HAP-1 (cell line): Measurements from ENCODE around the gene SIK3.

Experiments used
- DNase-seq, 2 experiments: peaks; one replicate each; pipeline ENCODE4 v3.0.0-alpha.2; 2016 to 2020; ENCODE audit warnings: low spot score in 2 of 2
- H3K27me3 ChIP-seq: fragments of 250-450 bp; sonication (Bioruptor Pico); 2 replicates; pipeline ENCODE4 v1.5.1; 2020; ENCODE audit warnings: low read depth, mild to moderate bottlenecking, moderate library complexity
- H3K36me3 ChIP-seq: fragments of 250-450 bp; sonication (Bioruptor Pico); replicated peaks from 2 replicates; pipeline ENCODE4 v1.5.1; 2020; ENCODE audit warnings: mild to moderate bottlenecking
- H3K4me1 ChIP-seq: fragments of 250-450 bp; sonication (Bioruptor Pico); 2 replicates; pipeline ENCODE4 v1.5.1; 2020; ENCODE audit warnings: mild to moderate bottlenecking
- H3K4me3 ChIP-seq: fragments of 250-450 bp; sonication (Bioruptor Pico); 2 replicates; pipeline ENCODE4 v1.5.1; 2020; ENCODE audit warnings: mild to moderate bottlenecking, moderate library complexity
- H3K9me3 ChIP-seq: fragments of 250-450 bp; sonication (Bioruptor Pico); 2 replicates; pipeline ENCODE4 v1.5.1; 2020; ENCODE audit warnings: mild to moderate bottlenecking, moderate library complexity
- in situ Hi-C: fragments of 300-500 bp; cut with MboI; formaldehyde crosslinking; loops from 3 replicates; pipeline ENCODE4 v1.14.3; 2020; ENCODE audit warnings: low sequenced_read_pairs, inconsistent platforms, mixed read lengths

The SIK3 gene

GRCh38 chr11:116891746-116892145, 206.5 kb downstream of the SIK3 start:
- no peak for DNase-seq
- Histone ChIP-seq H3K4me3 (no peak overlapping the region), H3K27me3 (no peaks in the 10 kb centered on the region), H3K4me1 (no peaks in the 10 kb centered on the region), H3K36me3 (peaks cover 3% of the 10 kb centered on the region), H3K9me3 (no peaks in the 10 kb centered on the region)
- in situ Hi-C loops, result no loop called here

- in situ Hi-C loops, result no loop called here
- no peak for DNase-seq
- Histone ChIP-seq H3K9me3 (no peaks in the 10 kb centered on the region), H3K36me3 (peaks cover 3% of the 10 kb centered on the region), H3K4me1 (no peaks in the 10 kb centered on the region), H3K27me3 (no peaks in the 10 kb centered on the region), H3K4me3 (no peak overlapping the region)
These were observed 207.6 kb downstream of the SIK3 start for GRCh38 chr11:116890607-116891006.

- Histone ChIP-seq H3K9me3 (no peaks in the 10 kb centered on the region), H3K4me3 (no peak overlapping the region)
- in situ Hi-C loops, result no loop called here
These were observed 208.0 kb downstream of the SIK3 start for GRCh38 chr11:116890193-116890592.

GRCh38 chr11:116888884-116889549, 209.2 kb downstream of the SIK3 start:
- no peak overlapping the region for H3K4me3 ChIP-seq
- no peaks in the 10 kb centered on the region for H3K4me1 ChIP-seq
- no peak for DNase-seq
- H3K27me3 ChIP-seq, result no peaks in the 10 kb centered on the region
- H3K9me3 ChIP-seq, result no peaks in the 10 kb centered on the region
- no peaks in the 10 kb centered on the region for H3K36me3 ChIP-seq
- in situ Hi-C loops, result no loop called here

More at GRCh38 chr11:116890193-116890592, 208.0 kb downstream of the SIK3 start:
- Histone ChIP-seq H3K27me3 (no peaks in the 10 kb centered on the region), H3K36me3 (no peaks in the 10 kb centered on the region; the same call in 1 of the 2 replicates), H3K4me1 (no peaks in the 10 kb centered on the region)
- no peak for DNase-seq

- DNase-seq, result no peak
- in situ Hi-C loops, result no loop called here
These were observed 210.2 kb downstream of the SIK3 start for GRCh38 chr11:116888024-116888423.

GRCh38 chr11:116885951-116886655, 212.1 kb downstream of the SIK3 start:
- Histone ChIP-seq H3K9me3 (no peaks in the 10 kb centered on the region), H3K4me3 (no peak overlapping the region), H3K27me3 (no peaks in the 10 kb centered on the region), H3K36me3 (no peaks in the 10 kb centered on the region), H3K4me1 (no peaks in the 10 kb centered on the region)
- in situ Hi-C loops, result no loop called here
- DNase-seq, result no peak

More at GRCh38 chr11:116888024-116888423, 210.2 kb downstream of the SIK3 start:
- no peaks in the 10 kb centered on the region for H3K27me3 ChIP-seq
- no peaks in the 10 kb centered on the region for H3K9me3 ChIP-seq
- H3K4me1 ChIP-seq, result no peaks in the 10 kb centered on the region
- no peak overlapping the region for H3K4me3 ChIP-seq
- no peaks in the 10 kb centered on the region for H3K36me3 ChIP-seq

GRCh38 chr11:116882386-116882785, 215.8 kb downstream of the SIK3 start:
- Histone ChIP-seq H3K27me3 (no peaks in the 10 kb centered on the region), H3K4me1 (no peaks in the 10 kb centered on the region), H3K9me3 (no peaks in the 10 kb centered on the region), H3K4me3 (no peak overlapping the region), H3K36me3 (no peaks in the 10 kb centered on the region)
- no peak for DNase-seq
- in situ Hi-C loops, result no loop called here

- H3K36me3 ChIP-seq, result no peaks in the 10 kb centered on the region
- in situ Hi-C loops, result no loop called here
These were observed 217.1 kb downstream of the SIK3 start for GRCh38 chr11:116881143-116881542.

GRCh38 chr11:116879800-116880625, 218.2 kb downstream of the SIK3 start:
- H3K9me3 ChIP-seq, result no peaks in the 10 kb centered on the region
- peak; percentile 20 to 70 for DNase-seq
- in situ Hi-C loops, result loop anchor here (5.0 to 10.0 kb wide), 2 partner anchors 222 to 345 kb away; no protein-coding TSS in a partner anchor
- no peaks in the 10 kb centered on the region for H3K4me1 ChIP-seq
- no peaks in the 10 kb centered on the region for H3K27me3 ChIP-seq
- H3K36me3 ChIP-seq, result no peaks in the 10 kb centered on the region
- H3K4me3 ChIP-seq, result no peak overlapping the region

More at GRCh38 chr11:116881143-116881542, 217.1 kb downstream of the SIK3 start:
- Histone ChIP-seq H3K9me3 (no peaks in the 10 kb centered on the region), H3K4me1 (no peaks in the 10 kb centered on the region), H3K4me3 (no peak overlapping the region), H3K27me3 (no peaks in the 10 kb centered on the region)
- no peak for DNase-seq

GRCh38 chr11:116876656-116877055, 221.6 kb downstream of the SIK3 start:
- Histone ChIP-seq H3K9me3 (no peaks in the 10 kb centered on the region), H3K4me3 (no peak overlapping the region), H3K27me3 (no peaks in the 10 kb centered on the region), H3K4me1 (no peaks in the 10 kb centered on the region), H3K36me3 (no peaks in the 10 kb centered on the region; the same call in 1 of the 2 replicates)
- in situ Hi-C loops, result loop anchor here (5.0 to 10.0 kb wide), 2 partner anchors 226 to 348 kb away; no protein-coding TSS in a partner anchor
- no peak for DNase-seq

- Histone ChIP-seq H3K9me3 (no peaks in the 10 kb centered on the region), H3K4me3 (no peak overlapping the region), H3K36me3 (no peaks in the 10 kb centered on the region; the same call in 1 of the 2 replicates), H3K27me3 (no peaks in the 10 kb centered on the region), H3K4me1 (no peaks in the 10 kb centered on the region)
- no peak for DNase-seq
- in situ Hi-C loops, result loop anchor here (5.0 to 10.0 kb wide), 2 partner anchors 227 to 350 kb away; no protein-coding TSS in a partner anchor
These were observed 223.0 kb downstream of the SIK3 start for GRCh38 chr11:116875194-116875593.

- no peaks in the 10 kb centered on the region for H3K4me1 ChIP-seq
- H3K27me3 ChIP-seq, result no peaks in the 10 kb centered on the region
- no peak overlapping the region for H3K4me3 ChIP-seq
- in situ Hi-C loops, result loop anchor here (10.0 kb wide), 1 partner anchor 351 kb away; no protein-coding TSS in a partner anchor
- DNase-seq, result no peak
- H3K36me3 ChIP-seq, result no peaks in the 10 kb centered on the region; the same call in 1 of the 2 replicates
- no peaks in the 10 kb centered on the region for H3K9me3 ChIP-seq
These were observed 224.0 kb downstream of the SIK3 start for GRCh38 chr11:116874251-116874650.

GRCh38 chr11:116873381-116873780, 224.8 kb downstream of the SIK3 start:
- Histone ChIP-seq H3K4me3 (no peak overlapping the region), H3K27me3 (no peaks in the 10 kb centered on the region), H3K4me1 (no peaks in the 10 kb centered on the region), H3K9me3 (no peaks in the 10 kb centered on the region), H3K36me3 (no peaks in the 10 kb centered on the region; the same call in 1 of the 2 replicates)
- no peak for DNase-seq
- in situ Hi-C loops, result loop anchor here (10.0 kb wide), 1 partner anchor 351 kb away; no protein-coding TSS in a partner anchor
